ENCODE measurements around the gene CKAP4. TPM values are rescaled to one million over a fixed set of nuclear protein-coding genes. Genes with fewer than 3 reads are reported as not detected.

The CKAP4 gene
- total RNA-seq, 1 experiment from 2014 or later: 108 TPM

DNA sequence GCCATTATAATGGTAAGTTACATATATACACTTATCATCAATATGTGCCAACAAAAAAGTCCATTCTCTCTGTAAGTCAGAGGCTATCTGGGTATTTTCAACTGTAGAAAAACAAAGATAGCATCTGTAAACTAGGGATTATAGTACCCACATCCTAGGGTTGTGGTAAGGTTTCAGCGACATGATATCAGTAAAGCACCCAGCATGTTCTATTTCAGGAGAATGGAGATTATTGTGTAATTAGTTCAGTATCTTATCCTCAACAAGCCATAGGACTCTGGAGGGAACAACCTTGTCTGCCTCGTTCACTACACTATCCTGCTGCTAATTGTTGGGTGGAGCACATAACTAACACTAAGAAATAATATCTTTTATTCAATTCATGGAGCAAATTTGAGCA is 19.7 kb upstream of the CKAP4 start:
- no peaks in the 10 kb centered on the region for H3K27me3 Mint-ChIP-seq (ENCODE audit: unreplicated experiment)
- BruUV-seq (replicated peaks): no TSS peak
- H3K27ac Mint-ChIP-seq (ENCODE audit: unreplicated experiment): no peak overlapping the region
- no peak for DNase-seq
- TF ChIP-seq, protein P1, sequence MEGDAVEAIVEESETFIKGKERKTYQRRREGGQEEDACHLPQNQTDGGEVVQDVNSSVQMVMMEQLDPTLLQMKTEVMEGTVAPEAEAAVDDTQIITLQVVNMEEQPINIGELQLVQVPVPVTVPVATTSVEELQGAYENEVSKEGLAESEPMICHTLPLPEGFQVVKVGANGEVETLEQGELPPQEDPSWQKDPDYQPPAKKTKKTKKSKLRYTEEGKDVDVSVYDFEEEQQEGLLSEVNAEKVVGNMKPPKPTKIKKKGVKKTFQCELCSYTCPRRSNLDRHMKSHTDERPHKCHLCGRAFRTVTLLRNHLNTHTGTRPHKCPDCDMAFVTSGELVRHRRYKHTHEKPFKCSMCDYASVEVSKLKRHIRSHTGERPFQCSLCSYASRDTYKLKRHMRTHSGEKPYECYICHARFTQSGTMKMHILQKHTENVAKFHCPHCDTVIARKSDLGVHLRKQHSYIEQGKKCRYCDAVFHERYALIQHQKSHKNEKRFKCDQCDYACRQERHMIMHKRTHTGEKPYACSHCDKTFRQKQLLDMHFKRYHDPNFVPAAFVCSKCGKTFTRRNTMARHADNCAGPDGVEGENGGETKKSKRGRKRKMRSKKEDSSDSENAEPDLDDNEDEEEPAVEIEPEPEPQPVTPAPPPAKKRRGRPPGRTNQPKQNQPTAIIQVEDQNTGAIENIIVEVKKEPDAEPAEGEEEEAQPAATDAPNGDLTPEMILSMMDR (IDR thresholded peaks at IDR 0.05; ENCODE audit: unreplicated experiment): no peak
- CTCF ChIA-PET: no interaction called here
- no peaks in the 10 kb centered on the region for H3K4me1 Mint-ChIP-seq (ENCODE audit: low read depth, unreplicated experiment)
- no peak overlapping the region for H3K4me3 Mint-ChIP-seq (ENCODE audit: low read depth, unreplicated experiment)
- H3K9me3 Mint-ChIP-seq (ENCODE audit: low read depth, unreplicated experiment): no peaks in the 10 kb centered on the region
- intact Hi-C loops (cut with micrococcal nuclease; ENCODE audit: unreplicated experiment): no loop called here
- H3K36me3 Mint-ChIP-seq (ENCODE audit: insufficient read depth, unreplicated experiment): no peaks in the 10 kb centered on the region

DNA sequence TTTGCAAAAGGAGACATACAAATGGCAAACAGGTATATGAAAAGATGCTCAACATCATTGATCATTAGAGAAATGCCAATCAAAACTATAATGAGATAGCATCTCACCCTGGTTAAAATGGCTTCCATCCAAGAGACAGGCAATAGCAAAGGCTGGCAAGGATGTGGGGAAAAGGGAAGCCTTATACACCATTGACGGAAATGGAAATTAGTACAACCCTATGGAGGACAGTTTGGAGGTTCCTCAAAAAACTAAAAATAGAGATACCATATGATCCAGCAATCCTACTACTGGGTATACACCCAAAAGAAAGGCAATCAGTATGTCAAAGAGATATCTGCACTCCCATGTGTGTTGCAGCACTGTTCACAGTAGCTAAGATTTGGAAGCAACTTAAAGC is 17.3 kb upstream of the CKAP4 start:
- Mint-ChIP-seq H3K27ac (ENCODE audit: unreplicated experiment) (no peak overlapping the region), H3K4me3 (ENCODE audit: low read depth, unreplicated experiment) (no peak overlapping the region), H3K36me3 (ENCODE audit: insufficient read depth, unreplicated experiment) (no peaks in the 10 kb centered on the region), H3K9me3 (ENCODE audit: low read depth, unreplicated experiment) (no peaks in the 10 kb centered on the region), H3K27me3 (ENCODE audit: unreplicated experiment) (no peaks in the 10 kb centered on the region), H3K4me1 (ENCODE audit: low read depth, unreplicated experiment) (no peaks in the 10 kb centered on the region)
- BruUV-seq (replicated peaks): no TSS peak
- TF ChIP-seq, protein P1 (IDR thresholded peaks at IDR 0.05; ENCODE audit: unreplicated experiment): no peak
- CTCF ChIA-PET: interaction anchor here (0.9 kb wide), 1 partner anchor 17 kb away, joined by 3 read pairs; no protein-coding TSS in a partner anchor
- intact Hi-C loops (cut with micrococcal nuclease; ENCODE audit: unreplicated experiment): no loop called here
- DNase-seq: no peak

DNA sequence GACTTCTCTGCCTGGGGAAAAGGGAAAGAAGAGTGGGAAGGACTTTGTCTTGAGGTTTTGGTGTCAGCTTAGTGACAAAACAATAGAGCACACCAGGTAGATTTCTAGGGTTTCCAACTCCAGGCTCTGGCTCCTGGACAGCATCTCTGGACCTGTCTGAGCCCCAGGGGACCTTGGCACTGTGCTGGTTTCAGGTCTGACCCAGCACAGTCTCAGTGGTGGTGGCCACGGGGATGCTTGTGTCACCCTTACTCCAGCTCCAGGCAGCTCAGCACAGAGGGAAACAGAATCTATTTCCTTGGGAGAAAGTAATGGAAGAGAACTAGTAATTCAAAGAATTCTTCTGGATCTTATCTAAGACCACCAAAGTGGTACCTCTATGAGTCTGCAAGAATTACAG is 11.1 kb upstream of the CKAP4 start:
- Mint-ChIP-seq H3K9me3 (ENCODE audit: low read depth, unreplicated experiment) (no peaks in the 10 kb centered on the region), H3K27me3 (ENCODE audit: unreplicated experiment) (no peaks in the 10 kb centered on the region), H3K4me1 (ENCODE audit: low read depth, unreplicated experiment) (no peaks in the 10 kb centered on the region), H3K4me3 (ENCODE audit: low read depth, unreplicated experiment) (no peak overlapping the region), H3K27ac (ENCODE audit: unreplicated experiment) (no peak overlapping the region), H3K36me3 (ENCODE audit: insufficient read depth, unreplicated experiment) (no peaks in the 10 kb centered on the region)
- TF ChIP-seq, protein P1 (IDR thresholded peaks at IDR 0.05; ENCODE audit: unreplicated experiment): no peak
- intact Hi-C loops (cut with micrococcal nuclease; ENCODE audit: unreplicated experiment): no loop called here
- CTCF ChIA-PET: no interaction called here
- DNase-seq: no peak
- BruUV-seq (replicated peaks): no TSS peak

DNA sequence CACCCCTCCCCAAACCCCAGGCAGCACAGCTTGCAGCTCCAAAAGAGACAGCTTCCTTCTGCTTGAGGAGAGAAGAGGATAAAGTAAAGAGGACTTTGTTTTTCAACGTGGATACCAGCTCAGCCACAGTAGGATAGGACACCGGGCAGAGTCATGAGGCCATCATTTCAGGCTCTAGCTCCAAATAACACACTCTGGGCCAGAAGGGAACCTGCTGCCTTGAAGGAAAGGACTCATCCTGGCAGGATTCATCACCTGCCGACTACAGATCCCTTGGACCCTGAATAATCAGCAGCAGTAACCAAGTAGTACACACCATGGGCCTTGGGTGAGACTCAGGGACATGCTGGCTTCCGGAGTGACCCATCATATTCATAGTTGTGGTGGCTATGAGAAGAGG is 10.4 kb upstream of the CKAP4 start:
- H3K27me3 Mint-ChIP-seq (ENCODE audit: unreplicated experiment): no peaks in the 10 kb centered on the region
- DNase-seq: no peak
- H3K36me3 Mint-ChIP-seq (ENCODE audit: insufficient read depth, unreplicated experiment): no peaks in the 10 kb centered on the region
- no peaks in the 10 kb centered on the region for H3K9me3 Mint-ChIP-seq (ENCODE audit: low read depth, unreplicated experiment)
- no peak overlapping the region for H3K27ac Mint-ChIP-seq (ENCODE audit: unreplicated experiment)
- CTCF ChIA-PET: interaction anchor here (0.6 to 1.0 kb wide), 2 partner anchors 15 to 34 kb away, joined by 3 read pairs; no protein-coding TSS in a partner anchor
- TF ChIP-seq, protein P1 (IDR thresholded peaks at IDR 0.05; ENCODE audit: unreplicated experiment): no peak
- intact Hi-C loops (cut with micrococcal nuclease; ENCODE audit: unreplicated experiment): no loop called here
- BruUV-seq (replicated peaks): no TSS peak
- H3K4me3 Mint-ChIP-seq (ENCODE audit: low read depth, unreplicated experiment): no peak overlapping the region
- H3K4me1 Mint-ChIP-seq (ENCODE audit: low read depth, unreplicated experiment): no peaks in the 10 kb centered on the region
